Small intestine (tissue), 4 donors: ENCODE results near the gene SMIM45. TPM values are rescaled to one million over a fixed set of nuclear protein-coding genes. Genes with fewer than 3 reads are reported as not detected.

ENCODE experiments used
- polyA plus RNA-seq, 4 donors: library from polyadenylated mRNA; stranded (reverse) in 3 of 4; unstranded in 1 of 4; fragments of 200-250 nt in 3 of 4; fragments of 120-200 nt in 1 of 4; gene quantifications; one replicate each; pipeline versions ENCODE4 v1.2.1 to v1.2.3, GENCODE V29; 2013
- donor health status: healthy with polysubstance abuse.
- donor health status: Bipolar disorder and iron deficiency.
- donor health status: healthy.

Gene SMIM45

Other genes with a start within 250 kb of the SMIM45 start
- 1 to 10 TPM; 2.2 to 7.6 (median 3.7) TPM for gene CCDC134, start 151.5 kb upstream of the SMIM45 start, polyA plus RNA-seq
- gene SREBF2, start 119.0 kb upstream of the SMIM45 start, polyA plus RNA-seq: 10 to 100 TPM; 14.1 to 82.2 (median 48.1) TPM
- gene SHISA8, start 37.1 kb upstream of the SMIM45 start, polyA plus RNA-seq: under 1 TPM in 2 of 4 donors, not detected in 2; 0.04 to 0.10 TPM
- gene TNFRSF13C, start 25.3 kb upstream of the SMIM45 start, polyA plus RNA-seq: 1 to 10 TPM in 2 of 4 donors, under 1 TPM in 1, not detected in 1; 0.54 to 2.5 (median 1.3) TPM
- gene CENPM, start 5.0 kb upstream of the SMIM45 start, polyA plus RNA-seq: 10 to 100 TPM in 2 of 4 donors, 1 to 10 TPM in 2; 2.2 to 42.0 (median 8.0) TPM
- 1 to 10 TPM in 1 of 4 donors, under 1 TPM in 2, not detected in 1; 0.49 to 1.2 (median 0.81) TPM for gene SEPTIN3, start 17.3 kb downstream of the SMIM45 start, polyA plus RNA-seq
- gene WBP2NL, start 46.6 kb downstream of the SMIM45 start, polyA plus RNA-seq: 1 to 10 TPM in 3 of 4 donors, under 1 TPM in 1; 0.52 to 2.2 (median 1.5) TPM
- gene NAGA, start 118.7 kb downstream of the SMIM45 start, polyA plus RNA-seq: 10 to 100 TPM in 3 of 4 donors, 1 to 10 TPM in 1; 8.7 to 36.8 (median 17.1) TPM
- 10 to 100 TPM in 1 of 4 donors, 1 to 10 TPM in 3; 4.9 to 11.6 (median 9.2) TPM for gene PHETA2, start 122.1 kb downstream of the SMIM45 start, polyA plus RNA-seq
- 100 to 1,000 TPM in 3 of 4 donors, 10 to 100 TPM in 1; 98.4 to 304 (median 134) TPM for gene SMDT1, start 127.5 kb downstream of the SMIM45 start, polyA plus RNA-seq
- gene NDUFA6, start 138.6 kb downstream of the SMIM45 start, polyA plus RNA-seq: 100 to 1,000 TPM in 3 of 4 donors, 10 to 100 TPM in 1; 62.9 to 258 (median 151) TPM
- gene CYP2D6, start 178.7 kb downstream of the SMIM45 start, polyA plus RNA-seq: 100 to 1,000 TPM in 1 of 4 donors, 10 to 100 TPM in 1, 1 to 10 TPM in 2; 5.8 to 172 (median 22.4) TPM